ENCODE results near the gene UBE2E1. TPM values are rescaled to one million over a fixed set of nuclear protein-coding genes. Genes with fewer than 3 reads are reported as not detected.
"Not testable (repeated sequence)": the region's sequence is repeated elsewhere in the genome, so short reads cannot be mapped to it uniquely, and the experiment has no call there.

Gene UBE2E1
- total RNA-seq, 1 donor from 2014 or later = 78.8 TPM

DNA sequence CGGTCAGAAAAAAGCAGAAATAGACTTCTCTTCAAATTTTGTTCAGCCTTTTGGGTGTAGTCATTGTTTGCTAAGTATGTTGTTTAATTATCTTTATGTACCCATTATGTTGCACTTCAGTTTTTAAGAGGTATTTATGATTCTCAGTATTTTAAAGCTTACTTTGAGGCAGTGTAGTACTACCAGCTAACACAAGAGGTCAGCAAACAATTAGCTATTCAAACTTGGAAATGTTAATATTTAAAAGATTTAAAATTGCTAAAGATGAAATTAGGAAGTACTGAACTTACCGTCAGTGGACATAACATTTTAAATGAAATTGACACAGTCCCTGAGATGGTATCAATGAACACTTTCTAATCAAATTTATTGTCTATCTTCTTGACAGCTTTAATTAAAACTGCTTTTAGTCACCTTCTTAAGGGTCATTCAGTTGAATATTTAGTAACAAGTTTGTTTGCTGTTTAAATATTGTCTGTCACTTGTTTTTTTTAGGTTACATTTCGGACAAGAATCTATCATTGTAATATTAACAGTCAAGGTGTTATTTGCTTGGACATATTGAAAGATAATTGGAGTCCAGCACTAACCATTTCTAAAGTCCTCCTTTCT, 83.0 kb downstream of the UBE2E1 start:
- no peak overlapping the region for H3K4me3 Mint-ChIP-seq
- DNase-seq (ENCODE audit: low spot score) = no peak
- H3K9me3 Mint-ChIP-seq = no peaks in the 10 kb centered on the region
- peaks cover 2% of the 10 kb centered on the region for H3K36me3 Mint-ChIP-seq (ENCODE audit: low read depth)
- no peak overlapping the region for H3K27ac Mint-ChIP-seq
- intact Hi-C loops (cut with micrococcal nuclease) = loop anchor here (1.0 to 5.0 kb wide), 4 partner anchors 28 to 350 kb away; partner anchors contain the start of genes NKIRAS1, NR1D2 and RPL15
- H3K4me1 Mint-ChIP-seq (ENCODE audit: low read depth) = no peaks in the 10 kb centered on the region
- no peaks in the 10 kb centered on the region for H3K27me3 Mint-ChIP-seq (ENCODE audit: insufficient read depth)

DNA sequence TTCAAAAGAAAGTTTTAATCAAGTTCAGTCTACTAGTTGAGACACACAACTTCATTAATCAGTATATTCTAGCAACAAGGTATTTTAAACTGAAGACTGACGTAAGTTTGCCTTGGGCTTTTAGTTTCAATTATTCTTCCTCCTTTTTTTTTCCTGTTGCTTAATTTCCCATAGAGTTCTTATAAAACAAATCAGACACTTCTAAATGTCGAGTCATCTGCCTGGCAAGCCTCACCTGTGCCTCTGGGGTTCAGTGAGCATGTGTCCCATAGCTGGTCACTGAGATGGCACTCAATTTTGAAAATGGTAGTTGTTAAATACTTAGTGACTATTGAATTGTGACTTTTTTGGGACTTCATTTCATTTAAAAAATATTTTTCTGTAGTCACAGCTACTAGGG, 83.6 kb downstream of the UBE2E1 start:
- Mint-ChIP-seq H3K27ac (no peak overlapping the region), H3K36me3 (ENCODE audit: low read depth) (peaks cover 2% of the 10 kb centered on the region), H3K9me3 (no peaks in the 10 kb centered on the region), H3K4me1 (ENCODE audit: low read depth) (peaks cover 2% of the 10 kb centered on the region), H3K27me3 (ENCODE audit: insufficient read depth) (no peaks in the 10 kb centered on the region), H3K4me3 (no peak overlapping the region)
- intact Hi-C loops (cut with micrococcal nuclease) = loop anchor here (2.0 to 5.0 kb wide), 3 partner anchors 27 to 108 kb away; partner anchors contain the start of genes NKIRAS1, NR1D2 and RPL15
- DNase-seq (ENCODE audit: low spot score) = no peak

- H3K36me3 Mint-ChIP-seq (ENCODE audit: low read depth) = peaks cover 2% of the 10 kb centered on the region
- no peaks in the 10 kb centered on the region for H3K27me3 Mint-ChIP-seq (ENCODE audit: insufficient read depth)
- no peak overlapping the region for H3K4me3 Mint-ChIP-seq
- intact Hi-C loops (cut with micrococcal nuclease) = loop anchor here (2.0 to 5.0 kb wide), 3 partner anchors 27 to 107 kb away; partner anchors contain the start of genes NKIRAS1, NR1D2 and RPL15
- peaks cover 5% of the 10 kb centered on the region for H3K4me1 Mint-ChIP-seq (ENCODE audit: low read depth)
- no peaks in the 10 kb centered on the region for H3K9me3 Mint-ChIP-seq
- no peak for DNase-seq (ENCODE audit: low spot score)
- H3K27ac Mint-ChIP-seq = no peak overlapping the region
These were observed 84.2 kb downstream of the UBE2E1 start for GRCh38 chr3:23889950-23890349.

DNA sequence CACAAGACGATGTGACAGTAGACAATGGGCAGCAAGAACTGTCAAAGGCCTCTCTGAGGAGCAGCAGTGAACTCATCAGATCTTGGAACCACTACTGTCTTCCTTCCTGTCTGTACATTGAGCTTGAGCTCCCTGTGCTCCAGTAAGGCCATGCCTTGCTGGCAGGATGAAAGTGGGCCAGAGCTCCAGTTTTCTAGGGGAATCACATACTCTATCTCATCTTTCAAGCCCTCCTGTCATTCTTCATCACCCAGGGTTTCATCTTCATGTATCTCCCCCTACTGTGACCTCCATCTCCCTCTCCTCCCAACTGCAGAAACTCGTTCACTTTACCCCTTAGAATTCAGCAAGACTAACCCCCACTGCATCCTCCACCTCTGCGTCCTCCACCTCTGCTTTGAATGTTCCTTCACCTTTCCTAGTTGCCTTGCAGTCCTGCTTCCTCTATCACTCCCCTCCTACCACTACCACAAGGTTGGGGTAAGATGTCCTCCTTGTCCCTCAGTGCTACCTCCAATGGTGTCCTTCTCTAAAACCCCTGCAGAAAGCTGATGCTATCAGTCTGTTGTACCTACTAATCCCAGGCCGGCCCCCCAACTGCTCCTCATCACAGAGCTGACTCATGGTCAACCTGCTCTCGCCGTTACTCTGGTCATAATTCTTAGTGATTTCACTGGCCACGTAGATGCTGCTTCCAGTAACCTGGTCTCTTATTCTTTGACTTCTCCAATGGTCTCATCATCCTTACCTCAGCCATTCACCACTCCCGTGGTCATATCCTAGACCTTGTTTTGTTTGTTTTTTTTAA, 88.7 kb downstream of the UBE2E1 start:
- Mint-ChIP-seq H3K27ac (no peak overlapping the region), H3K4me3 (no peak overlapping the region), H3K27me3 (ENCODE audit: insufficient read depth) (no peaks in the 10 kb centered on the region), H3K36me3 (ENCODE audit: low read depth) (peaks cover 15% of the 10 kb centered on the region), H3K9me3 (no peaks in the 10 kb centered on the region), H3K4me1 (ENCODE audit: low read depth) (peaks cover 5% of the 10 kb centered on the region)
- intact Hi-C loops (cut with micrococcal nuclease) = no loop called here
- no peak for DNase-seq (ENCODE audit: low spot score)

DNA sequence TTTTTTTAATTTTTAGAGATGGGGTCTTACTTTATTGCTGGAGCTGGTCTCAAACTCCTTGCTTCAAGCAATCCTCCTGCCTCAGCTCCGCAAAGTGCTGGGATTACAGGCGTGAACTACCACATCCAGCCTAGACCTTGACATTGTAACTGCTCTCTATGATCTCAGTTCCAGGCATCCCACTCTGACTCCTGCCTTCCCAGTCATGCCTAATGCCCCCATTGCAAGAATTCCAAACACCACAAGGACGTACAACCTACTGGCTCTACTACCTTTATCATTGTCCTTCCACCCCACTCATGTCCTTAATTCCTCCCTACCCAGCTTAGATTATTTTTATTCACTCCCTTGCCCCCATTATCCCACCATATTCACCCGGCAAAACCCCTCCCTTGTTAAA, 89.4 kb downstream of the UBE2E1 start:
- H3K27ac Mint-ChIP-seq = no peak overlapping the region
- peaks cover 16% of the 10 kb centered on the region for H3K36me3 Mint-ChIP-seq (ENCODE audit: low read depth)
- intact Hi-C loops (cut with micrococcal nuclease) = no loop called here
- DNase-seq (ENCODE audit: low spot score) = no peak
- no peaks in the 10 kb centered on the region for H3K9me3 Mint-ChIP-seq
- no peak overlapping the region for H3K4me3 Mint-ChIP-seq
- no peaks in the 10 kb centered on the region for H3K27me3 Mint-ChIP-seq (ENCODE audit: insufficient read depth)
- H3K4me1 Mint-ChIP-seq (ENCODE audit: low read depth) = peaks cover 5% of the 10 kb centered on the region

- no peaks in the 10 kb centered on the region for H3K27me3 Mint-ChIP-seq (ENCODE audit: insufficient read depth)
- H3K4me3 Mint-ChIP-seq = no peak overlapping the region
- intact Hi-C loops (cut with micrococcal nuclease) = no loop called here
- no peaks in the 10 kb centered on the region for H3K4me1 Mint-ChIP-seq (ENCODE audit: low read depth)
- H3K9me3 Mint-ChIP-seq = no peaks in the 10 kb centered on the region
- H3K27ac Mint-ChIP-seq = no peak overlapping the region
- DNase-seq (ENCODE audit: low spot score) = no peak
- peaks cover 21% of the 10 kb centered on the region for H3K36me3 Mint-ChIP-seq (ENCODE audit: low read depth)
These were observed 95.0 kb downstream of the UBE2E1 start for GRCh38 chr3:23900744-23901143.

GRCh38 chr3:23904545-23904944, 98.8 kb downstream of the UBE2E1 start:
- no peak for DNase-seq (ENCODE audit: low spot score)
- no peak overlapping the region for H3K4me3 Mint-ChIP-seq
- H3K9me3 Mint-ChIP-seq = no peaks in the 10 kb centered on the region
- no peaks in the 10 kb centered on the region for H3K27me3 Mint-ChIP-seq (ENCODE audit: insufficient read depth)
- intact Hi-C loops (cut with micrococcal nuclease) = no loop called here
- no peak overlapping the region for H3K27ac Mint-ChIP-seq
- no peaks in the 10 kb centered on the region for H3K4me1 Mint-ChIP-seq (ENCODE audit: low read depth)
- H3K36me3 Mint-ChIP-seq (ENCODE audit: low read depth) = peaks cover 10% of the 10 kb centered on the region

DNA sequence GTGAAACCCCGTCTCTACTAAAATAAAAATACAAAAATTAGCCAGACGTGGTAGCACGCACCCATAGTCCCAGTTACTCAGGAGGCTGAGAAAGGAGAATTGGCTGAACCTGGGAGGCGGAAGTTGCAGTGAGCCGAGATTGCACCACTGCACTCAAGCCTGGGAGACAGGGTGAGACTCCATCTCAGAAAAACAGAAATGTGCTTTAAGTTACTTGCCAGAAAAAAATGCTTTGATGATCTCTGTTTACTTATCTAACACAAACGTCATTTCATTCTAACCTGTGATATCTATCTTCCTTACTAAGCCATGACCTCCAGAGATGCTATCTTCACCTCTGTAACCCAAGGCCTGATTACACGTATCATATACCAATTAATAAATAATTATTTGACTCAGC, 103.6 kb downstream of the UBE2E1 start:
- Mint-ChIP-seq H3K27me3 (ENCODE audit: insufficient read depth) (no peaks in the 10 kb centered on the region), H3K9me3 (no peaks in the 10 kb centered on the region), H3K27ac (no peak overlapping the region), H3K4me3 (no peak overlapping the region), H3K4me1 (ENCODE audit: low read depth) (no peaks in the 10 kb centered on the region), H3K36me3 (ENCODE audit: low read depth) (peaks cover 2% of the 10 kb centered on the region)
- intact Hi-C loops (cut with micrococcal nuclease) = no loop called here
- no peak for DNase-seq (ENCODE audit: low spot score)

DNA sequence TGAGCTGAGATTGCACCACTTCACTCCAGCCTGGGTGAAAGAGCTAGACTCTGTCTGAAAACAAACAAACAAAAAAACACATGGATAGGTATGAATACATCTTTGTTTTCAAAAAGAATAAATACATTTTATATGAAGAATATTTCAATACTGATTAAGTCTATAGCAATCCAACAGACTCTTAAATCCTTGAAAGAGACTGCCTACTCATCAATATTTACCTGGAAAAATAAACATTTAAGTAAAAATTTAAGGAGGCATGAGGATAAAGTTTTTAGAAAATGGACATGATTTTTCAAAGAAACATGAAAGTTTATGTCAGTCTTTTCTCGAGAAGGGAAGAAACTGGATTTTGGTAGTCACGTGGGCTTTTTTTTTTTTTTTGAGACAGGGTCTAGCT, 105.6 kb downstream of the UBE2E1 start:
- Mint-ChIP-seq H3K36me3 (ENCODE audit: low read depth) (peaks cover 7% of the 10 kb centered on the region), H3K4me3 (no peak overlapping the region), H3K4me1 (ENCODE audit: low read depth) (peaks cover 18% of the 10 kb centered on the region), H3K9me3 (no peaks in the 10 kb centered on the region), H3K27ac (no peak overlapping the region), H3K27me3 (ENCODE audit: insufficient read depth) (peaks cover 5% of the 10 kb centered on the region)
- intact Hi-C loops (cut with micrococcal nuclease) = loop anchor here (10.0 kb wide), 2 partner anchors 707 to 1873 kb away; partner anchors contain the start of genes NGLY1 and UBE2E2
- no peak for DNase-seq (ENCODE audit: low spot score)

GRCh38 chr3:23912335-23912734, 106.6 kb downstream of the UBE2E1 start:
- H3K27ac Mint-ChIP-seq; H3K36me3 Mint-ChIP-seq (ENCODE audit: low read depth): not testable (repeated sequence)
- intact Hi-C loops (cut with micrococcal nuclease) = loop anchor here (10.0 kb wide), 2 partner anchors 708 to 1872 kb away; partner anchors contain the start of genes NGLY1 and UBE2E2

DNA sequence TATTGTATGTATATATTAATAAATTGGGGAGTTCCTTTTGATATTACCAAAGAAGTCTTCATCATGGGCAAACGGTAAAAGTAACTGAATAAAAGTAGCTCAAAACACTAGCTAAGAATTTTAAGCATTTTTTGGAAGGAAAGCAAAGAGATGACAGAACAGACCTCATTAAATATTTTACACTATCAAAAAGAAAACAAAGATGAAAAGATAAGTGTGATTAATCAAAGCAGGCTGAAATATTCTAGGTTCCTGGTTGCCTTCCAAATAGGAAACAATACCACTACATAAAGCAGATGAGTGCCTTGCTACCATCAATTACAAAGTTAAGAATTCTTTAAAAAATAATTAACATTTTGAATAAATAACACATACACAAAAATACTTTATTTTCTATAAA, 107.4 kb downstream of the UBE2E1 start:
- intact Hi-C loops (cut with micrococcal nuclease) = loop anchor here (10.0 kb wide), 2 partner anchors 708 to 1872 kb away; partner anchors contain the start of genes NGLY1 and UBE2E2
- Mint-ChIP-seq H3K4me3 (no peak overlapping the region), H3K27ac (no peak overlapping the region), H3K36me3 (ENCODE audit: low read depth) (peaks cover 18% of the 10 kb centered on the region), H3K4me1 (ENCODE audit: low read depth) (peaks cover 33% of the 10 kb centered on the region), H3K27me3 (ENCODE audit: insufficient read depth) (peaks cover 5% of the 10 kb centered on the region), H3K9me3 (no peaks in the 10 kb centered on the region)
- DNase-seq (ENCODE audit: low spot score) = no peak

More at GRCh38 chr3:23912335-23912734, 106.6 kb downstream of the UBE2E1 start:
- H3K9me3 Mint-ChIP-seq; H3K4me3 Mint-ChIP-seq; H3K27me3 Mint-ChIP-seq (ENCODE audit: insufficient read depth); DNase-seq (ENCODE audit: low spot score): not testable (repeated sequence)
- H3K4me1 Mint-ChIP-seq (ENCODE audit: low read depth) = peaks cover 24% of the 10 kb centered on the region

GRCh38 chr3:23913873-23914743, 108.4 kb downstream of the UBE2E1 start:
- Mint-ChIP-seq H3K4me1 (ENCODE audit: low read depth) (peaks cover 42% of the 10 kb centered on the region), H3K27me3 (ENCODE audit: insufficient read depth) (peaks cover 5% of the 10 kb centered on the region), H3K36me3 (ENCODE audit: low read depth) (peaks cover 28% of the 10 kb centered on the region), H3K27ac (no peak overlapping the region), H3K9me3 (no peaks in the 10 kb centered on the region), H3K4me3 (no peak overlapping the region)
- intact Hi-C loops (cut with micrococcal nuclease) = loop anchor here (10.0 kb wide), 2 partner anchors 709 to 1871 kb away; partner anchors contain the start of genes NGLY1 and UBE2E2
- DNase-seq (ENCODE audit: low spot score) = no peak
